IPS-18c (cell line): Measurements from ENCODE around the gene TRIM64C.
"Not testable (repeated sequence)": the region's sequence is repeated elsewhere in the genome, so short reads cannot be mapped to it uniquely, and the experiment has no call there.

ENCODE experiments used
- H3K4me3 ChIP-seq: 2 replicates; pipeline ENCODE4 v1.7.0; 2013; ENCODE audit warnings: low read depth, mild to moderate bottlenecking, low read length, moderate library complexity; ENCODE audit not compliant: insufficient read depth
- H3K9me3 ChIP-seq: one replicate; pipeline ENCODE4 v1.6.1; 2013; ENCODE audit warnings: mild to moderate bottlenecking, low read length, moderate library complexity; ENCODE audit not compliant: control insufficient read depth, insufficient read depth

TRIM64C gene

DNA sequence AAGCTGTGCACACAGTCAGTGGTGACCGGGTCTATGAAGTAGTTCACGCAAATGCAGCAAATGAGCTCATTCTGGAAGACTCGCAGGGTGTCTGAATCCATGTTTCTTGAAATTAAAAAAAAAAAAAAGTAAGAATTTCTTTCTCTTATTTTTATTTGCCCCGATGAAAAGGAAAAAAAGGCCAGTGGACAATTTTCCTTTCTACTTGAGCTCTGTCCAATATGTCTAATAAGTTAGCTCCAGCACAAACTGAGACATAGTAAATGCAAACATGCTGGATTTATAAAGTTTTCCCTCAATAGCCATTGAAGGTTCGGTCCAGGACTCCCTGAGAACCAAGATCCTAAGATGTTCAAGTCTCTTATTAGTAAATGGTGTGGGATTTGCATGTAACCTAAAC is at the start of gene TRIM64C:
Gene TRIM64C (minus strand): TSS at position 101 of the 400 bp plus-strand sequence. CDS start 0 bp downstream, at position 101.
- H3K9me3 ChIP-seq, H3K4me3 ChIP-seq: not testable (repeated sequence)

- H3K9me3 ChIP-seq = peaks cover 22% of the 10 kb centered on the region
- H3K4me3 ChIP-seq = not testable (repeated sequence)
Measured at GRCh38 chr11:49102356-49102755, 43.4 kb upstream of the TRIM64C start.

GRCh38 chr11:49069897-49070296 is 11.0 kb upstream of the TRIM64C start:
- not testable (repeated sequence) for H3K4me3 ChIP-seq
- peaks cover 10% of the 10 kb centered on the region for H3K9me3 ChIP-seq

DNA sequence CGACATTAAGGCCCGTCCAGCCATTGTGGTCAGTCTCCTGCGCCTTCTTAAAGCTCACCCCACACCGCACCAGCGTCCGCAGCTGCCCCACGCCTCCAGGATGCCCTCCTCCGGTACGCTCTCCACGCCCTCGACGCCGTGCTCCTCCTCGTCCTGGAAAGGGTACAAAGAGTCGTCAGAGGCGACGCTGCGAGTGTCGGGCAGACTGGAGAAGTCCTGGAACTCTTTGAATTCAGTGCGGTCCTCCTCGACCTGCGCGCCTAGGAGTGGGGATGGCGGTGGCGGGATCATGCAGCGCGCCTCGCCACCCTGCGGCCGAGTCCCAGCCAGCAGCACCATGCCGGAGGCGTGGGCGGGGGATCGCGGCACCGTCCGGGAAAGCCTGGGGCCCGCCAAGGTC is 9.1 kb downstream of the TRIM64C start:
- peaks cover 11% of the 10 kb centered on the region for H3K9me3 ChIP-seq
- not testable (repeated sequence) for H3K4me3 ChIP-seq

GRCh38 chr11:49048229-49048628 is 10.7 kb downstream of the TRIM64C start:
- H3K4me3 ChIP-seq, H3K9me3 ChIP-seq: not testable (repeated sequence)

- not testable (repeated sequence) for H3K9me3 ChIP-seq
Measured at GRCh38 chr11:49028523-49028922, 30.4 kb downstream of the TRIM64C start, which contains the start of gene TRIM49B. TSS of gene TRIM49B (plus strand) at chr11:49028823. CDS start at chr11:49031600, 2,777 bp downstream.

More at GRCh38 chr11:49028523-49028922, 30.4 kb downstream of the TRIM64C start, which contains the start of gene TRIM49B:
- not testable (repeated sequence) for H3K4me3 ChIP-seq
